KMS-11 (cell line): ENCODE results near the gene ATP2A2.

ENCODE experiments used
- H2AFZ ChIP-seq: fragments of 200-600 bp; sonication (generic); 2 replicates; pipeline ENCODE4 v1.6.1; 2016; ENCODE audit warnings: antibody characterized with exemption, mixed run types, low read depth
- H3K27ac ChIP-seq: fragments of 200-600 bp; sonication (generic); 2 replicates; pipeline ENCODE4 v1.6.1; 2016; ENCODE audit warnings: mild to moderate bottlenecking, mixed run types
- H3K27me3 ChIP-seq: fragments of 200-600 bp; sonication (generic); 2 replicates; pipeline ENCODE4 v1.6.1; 2017; ENCODE audit warnings: mild to moderate bottlenecking, low read depth, mixed run types, moderate library complexity; ENCODE audit not compliant: insufficient read depth
- H3K36me3 ChIP-seq: fragments of 200-600 bp; sonication (generic); 2 replicates; pipeline ENCODE4 v1.6.1; 2017; ENCODE audit warnings: mild to moderate bottlenecking, mixed run types; ENCODE audit not compliant: insufficient read depth
- H3K4me1 ChIP-seq: fragments of 200-600 bp; sonication (generic); 2 replicates; pipeline ENCODE4 v1.6.1; 2016; ENCODE audit warnings: mild to moderate bottlenecking, low read depth, mixed run types; ENCODE audit not compliant: poor library complexity, severe bottlenecking
- H3K4me2 ChIP-seq: fragments of 200-600 bp; sonication (generic); 2 replicates; pipeline ENCODE4 v1.7.0; 2016; ENCODE audit warnings: mild to moderate bottlenecking, mixed run types
- H3K4me3 ChIP-seq: fragments of 200-600 bp; sonication (generic); IDR thresholded peaks from 2 replicates; pipeline ENCODE4 v1.6.1; 2017; ENCODE audit warnings: low read depth, low read length, mixed read lengths; ENCODE audit not compliant: insufficient read depth
- H3K79me2 ChIP-seq: fragments of 200-600 bp; sonication (generic); 2 replicates; pipeline ENCODE4 v1.6.1; 2016; ENCODE audit warnings: low read depth, mixed run types; ENCODE audit not compliant: insufficient read depth
- H3K9ac ChIP-seq: fragments of 200-600 bp; sonication (generic); 2 replicates; pipeline ENCODE4 v1.6.1; 2016; ENCODE audit warnings: mild to moderate bottlenecking, mixed run types
- H4K20me1 ChIP-seq: fragments of 200-600 bp; sonication (generic); 2 replicates; pipeline ENCODE4 v1.6.1; 2016; ENCODE audit warnings: mild to moderate bottlenecking, mixed run types; ENCODE audit not compliant: insufficient read depth
- CTCF ChIP-seq: fragments of 200-600 bp; sonication (generic); conservative IDR thresholded peaks from 2 replicates; pipeline ENCODE4 v1.6.1; 2017; ENCODE audit warnings: low read depth, mild to moderate bottlenecking, antibody characterized with exemption, low read length, moderate library complexity, mixed read lengths

The ATP2A2 gene

GRCh38 chr12:110344657-110345056 is 63.6 kb downstream of the ATP2A2 start:
- H3K36me3 ChIP-seq, result peaks cover 3% of the 10 kb centered on the region; the same call in 1 of the 2 replicates
- no peaks in the 10 kb centered on the region for H3K4me1 ChIP-seq
- no peak overlapping the region for H3K9ac ChIP-seq
- no peak overlapping the region for H2AFZ ChIP-seq
- no peak overlapping the region for H3K4me2 ChIP-seq
- no peaks in the 10 kb centered on the region for H4K20me1 ChIP-seq
- H3K27ac ChIP-seq, result no peak overlapping the region
- no peaks in the 10 kb centered on the region for H3K79me2 ChIP-seq
- no peak overlapping the region for H3K4me3 ChIP-seq
- no peak for TF ChIP-seq CTCF
- no peaks in the 10 kb centered on the region for H3K27me3 ChIP-seq

GRCh38 chr12:110345176-110345661 is 64.2 kb downstream of the ATP2A2 start:
- no peaks in the 10 kb centered on the region for H3K79me2 ChIP-seq
- TF ChIP-seq CTCF, result no peak

GRCh38 chr12:110345963-110346362 is 64.9 kb downstream of the ATP2A2 start:
- TF ChIP-seq CTCF, result no peak
- Histone ChIP-seq H3K27ac (no peak overlapping the region), H4K20me1 (no peaks in the 10 kb centered on the region), H3K79me2 (no peaks in the 10 kb centered on the region), H3K4me1 (no peaks in the 10 kb centered on the region), H3K4me2 (no peak overlapping the region), H2AFZ (no peak overlapping the region), H3K27me3 (no peaks in the 10 kb centered on the region), H3K36me3 (peaks cover 3% of the 10 kb centered on the region; the same call in 1 of the 2 replicates), H3K4me3 (no peak overlapping the region), H3K9ac (no peak overlapping the region)

More at GRCh38 chr12:110345176-110345661, 64.2 kb downstream of the ATP2A2 start:
- Histone ChIP-seq H3K4me2 (no peak overlapping the region), H3K36me3 (peaks cover 3% of the 10 kb centered on the region; the same call in 1 of the 2 replicates), H3K27ac (no peak overlapping the region), H2AFZ (no peak overlapping the region), H3K9ac (no peak overlapping the region), H3K4me3 (no peak overlapping the region), H4K20me1 (no peaks in the 10 kb centered on the region), H3K4me1 (no peaks in the 10 kb centered on the region), H3K27me3 (no peaks in the 10 kb centered on the region)

- no peak overlapping the region for H3K4me3 ChIP-seq
- no peaks in the 10 kb centered on the region for H3K79me2 ChIP-seq
- no peaks in the 10 kb centered on the region for H4K20me1 ChIP-seq
- H3K27me3 ChIP-seq, result no peaks in the 10 kb centered on the region
- H3K27ac ChIP-seq, result no peak overlapping the region
- TF ChIP-seq CTCF, result no peak
- no peaks in the 10 kb centered on the region; the same call in 1 of the 2 replicates for H3K36me3 ChIP-seq
- H3K4me1 ChIP-seq, result no peaks in the 10 kb centered on the region
- H3K4me2 ChIP-seq, result no peak overlapping the region
- no peak overlapping the region for H3K9ac ChIP-seq
- H2AFZ ChIP-seq, result no peak overlapping the region
Measured at GRCh38 chr12:110347767-110348166, 66.7 kb downstream of the ATP2A2 start.
